Stimulated activated CD8-positive, alpha-beta memory T cell treated with anti-CD3 and anti-CD28 coated beads, Interleukin-12 subunit alpha, Interleukin-12 subunit beta, amount 100 ng/mL, for 24 hours (primary cell): Measurements from ENCODE around the gene ALS2CL.

Experiments
- DNase-seq: peaks from one replicate; pipeline ENCODE4 v3.0.0-alpha.2; 2020; ENCODE audit errors: extremely low read depth

The ALS2CL gene

GRCh38 chr3:46664971-46665762 lies 28.3 kb downstream of the ALS2CL start:
- DNase-seq = no peak

GRCh38 chr3:46664188-46664970 lies 29.1 kb downstream of the ALS2CL start:
- no peak for DNase-seq

- DNase-seq = no peak
Observed at GRCh38 chr3:46663591-46664135, 29.8 kb downstream of the ALS2CL start.

- DNase-seq = no peak
Observed at GRCh38 chr3:46662771-46663551, 30.5 kb downstream of the ALS2CL start.

GRCh38 chr3:46661776-46662766 lies 31.4 kb downstream of the ALS2CL start:
- no peak for DNase-seq

- no peak for DNase-seq
Observed at GRCh38 chr3:46660543-46661523, 32.6 kb downstream of the ALS2CL start.

- no peak for DNase-seq
Observed at GRCh38 chr3:46660003-46660402, 33.5 kb downstream of the ALS2CL start.

GRCh38 chr3:46659285-46659684 lies 34.2 kb downstream of the ALS2CL start:
- no peak for DNase-seq

- DNase-seq = no peak
Observed at GRCh38 chr3:46656778-46657556, 36.5 kb downstream of the ALS2CL start.

- no peak for DNase-seq
Observed at GRCh38 chr3:46655271-46655670, 38.2 kb downstream of the ALS2CL start.

- no peak for DNase-seq
Observed at GRCh38 chr3:46651084-46651483, 42.4 kb downstream of the ALS2CL start.

- DNase-seq = no peak
Observed at GRCh38 chr3:46649436-46649835, 44.0 kb downstream of the ALS2CL start.

- no peak for DNase-seq
Observed at GRCh38 chr3:46648096-46648495, 45.4 kb downstream of the ALS2CL start.

GRCh38 chr3:46646700-46647099 lies 46.8 kb downstream of the ALS2CL start:
- DNase-seq = no peak

- no peak for DNase-seq
Observed at GRCh38 chr3:46643701-46644100, 49.8 kb downstream of the ALS2CL start.

- DNase-seq = no peak
Observed at GRCh38 chr3:46642971-46643370, 50.5 kb downstream of the ALS2CL start.

GRCh38 chr3:46640927-46641326 lies 52.6 kb downstream of the ALS2CL start:
- DNase-seq = no peak

- DNase-seq = no peak
Observed at GRCh38 chr3:46639221-46639620, 54.3 kb downstream of the ALS2CL start.

- DNase-seq = no peak
Observed at GRCh38 chr3:46634856-46635255, 58.6 kb downstream of the ALS2CL start.
